Upper lobe of left lung (tissue), 6 donors: ENCODE results near the gene GATA5. TPM values are rescaled to one million over a fixed set of nuclear protein-coding genes. Genes with fewer than 3 reads are reported as not detected.

Source experiments
- ATAC-seq, 2 donors: fragments of 200-7000 bp; cut with Tn5 transposase; one replicate each; pipeline ENCODE4 v1.9.1; 2022; ENCODE audit warnings: mild to moderate bottlenecking in 2 of 2, moderate library complexity in 2 of 2; ENCODE audit not compliant: low FRiP score in 2 of 2
- DNase-seq, 2 donors: peaks; one replicate each; pipeline ENCODE4 v3.0.0-alpha.2; 2019 to 2020
- H3K27ac ChIP-seq, 4 donors: fragments of 200-600 bp; sonication (generic); one replicate each; pipeline ENCODE4 v1.5.1; 2016 to 2019
- H3K27me3 ChIP-seq, 4 donors: fragments of 200-600 bp; sonication (generic); one replicate each; pipeline ENCODE4 v1.5.1; 2017 to 2019
- H3K36me3 ChIP-seq, 4 donors: fragments of 200-600 bp; sonication (generic); one replicate each; pipeline ENCODE4 v1.5.1; 2016 to 2019
- H3K4me1 ChIP-seq, 4 donors: fragments of 200-600 bp; sonication (generic); one replicate each; pipeline ENCODE4 v1.5.1; 2018 to 2019
- H3K4me3 ChIP-seq, 4 donors: fragments of 200-600 bp; sonication (generic); one replicate each; pipeline ENCODE4 v1.5.1; 2017 to 2019; ENCODE audit warnings: mild to moderate bottlenecking in 2 of 4, moderate library complexity in 1 of 4
- H3K9me3 ChIP-seq, 4 donors: fragments of 200-600 bp; sonication (generic); one replicate each; pipeline ENCODE4 v1.5.1; 2018 to 2019
- CTCF ChIP-seq, 6 experiments: fragments of 450-650 bp in 4 of 6; fragments of 200-600 bp in 2 of 6; sonication (generic) in 2 of 6; IDR thresholded peaks; one replicate each; pipeline ENCODE4 v1.5.1; 2016 to 2019; ENCODE audit warnings: antibody characterized with exemption in 6 of 6
- EP300 ChIP-seq, 4 donors: sonication (generic); formaldehyde crosslinking; IDR thresholded peaks; one replicate each; pipeline ENCODE4 v1.5.1; 2017; ENCODE audit warnings: antibody characterized with exemption in 4 of 4, control low read depth in 2 of 4
- POLR2A ChIP-seq, 4 donors: fragments of 450-650 bp; IDR thresholded peaks; one replicate each; pipeline ENCODE4 v1.5.1; 2016 to 2017; ENCODE audit warnings: antibody characterized with exemption in 4 of 4, mild to moderate bottlenecking in 2 of 4
- POLR2AphosphoS5 ChIP-seq, 2 donors: sonication (generic); formaldehyde crosslinking; IDR thresholded peaks; one replicate each; pipeline ENCODE4 v1.5.1; 2017; ENCODE audit warnings: antibody characterized with exemption in 2 of 2
- WGBS, 2 donors: methylation state at CpG; one replicate each; pipeline ENCODE4 v1.1.5; 2017 to 2018; 5-methylcytosine and 5-hydroxymethylcytosine counted together
- total RNA-seq, 6 donors: library from RNA; depleted of rRNA in 4 of 6; stranded (reverse); fragments of >200 nt in 4 of 6; gene quantifications; one replicate each; pipeline versions ENCODE4 v1.1.0 to v1.2.1, GENCODE V29; 2016 to 2021
- donor health status: DM: no; HTN: no; CAD: no; lungs with moderate emphysema.
- donor health status: DM: no; HTN: yes; CAD: no; lungs with severe emphysema.

The GATA5 gene
- total RNA-seq, 6 donors from 2014 or later: 0.98 to 10.5 (median 2.2) TPM

- H3K36me3 ChIP-seq: no peaks in the 10 kb centered on the region
- H3K4me3 ChIP-seq: no peak overlapping the region
- H3K4me1 ChIP-seq: peaks cover 2 to 10% (median 8%) of the 10 kb centered on the region in 4 donors
- no peak overlapping the region for H3K27ac ChIP-seq
- no peak for TF ChIP-seq CTCF (IDR thresholded peaks at IDR 0.05)
- no peak for ATAC-seq
- H3K9me3 ChIP-seq: no peaks in the 10 kb centered on the region
- H3K27me3 ChIP-seq: peaks cover 0 to 6% (median 0%) of the 10 kb centered on the region in 4 donors
- WGBS, 2 donors: 76 to 100% methylated on average over 6 to 7 of the region's 8 CpGs
- DNase-seq: peak in 1 of 2 donors; percentile 53
Measured at GRCh38 chr20:62489932-62490263, 14.1 kb upstream of the GATA5 start.

- peak in 1 of 2 donors; percentile 63 for DNase-seq
- peaks cover 0 to 10% (median 0%) of the 10 kb centered on the region in 4 donors for H3K27me3 ChIP-seq
- TF ChIP-seq POLR2AphosphoS5 (IDR thresholded peaks at IDR 0.05) (no peak), POLR2A (IDR thresholded peaks at IDR 0.05) (no peak), EP300 (IDR thresholded peaks at IDR 0.05) (no peak), CTCF (IDR thresholded peaks at IDR 0.05) (no peak)
Measured at GRCh38 chr20:62489186-62489931, 13.6 kb upstream of the GATA5 start.

GRCh38 chr20:62488470-62488869 is 12.7 kb upstream of the GATA5 start:
- no peak for TF ChIP-seq EP300 (IDR thresholded peaks at IDR 0.05)
- no peak for TF ChIP-seq POLR2A (IDR thresholded peaks at IDR 0.05)
- TF ChIP-seq CTCF (IDR thresholded peaks at IDR 0.05): no peak
- TF ChIP-seq POLR2AphosphoS5 (IDR thresholded peaks at IDR 0.05): no peak
- Histone ChIP-seq H3K27ac (no peak overlapping the region), H3K36me3 (no peaks in the 10 kb centered on the region), H3K4me3 (no peak overlapping the region), H3K27me3 (peaks cover 0 to 19% (median 3%) of the 10 kb centered on the region in 4 donors), H3K9me3 (no peaks in the 10 kb centered on the region), H3K4me1 (peaks cover 2 to 13% (median 8%) of the 10 kb centered on the region in 4 donors)
- no peak for ATAC-seq
- WGBS, 2 donors: 72 to 85% methylated on average over 3 of the region's 3 CpGs
- no peak for DNase-seq

More at GRCh38 chr20:62489186-62489931, 13.6 kb upstream of the GATA5 start:
- no peak overlapping the region for H3K27ac ChIP-seq
- no peak overlapping the region for H3K4me3 ChIP-seq
- peaks cover 2 to 13% (median 8%) of the 10 kb centered on the region in 4 donors for H3K4me1 ChIP-seq
- ATAC-seq: no peak
- H3K36me3 ChIP-seq: no peaks in the 10 kb centered on the region
- no peaks in the 10 kb centered on the region for H3K9me3 ChIP-seq
- 69% methylated on average over 6 to 17 of the region's 18 CpGs for WGBS, 2 donors

- no peak for ATAC-seq
- no peak overlapping the region for H3K27ac ChIP-seq
- H3K9me3 ChIP-seq: no peaks in the 10 kb centered on the region
- H3K27me3 ChIP-seq: peaks cover 0 to 22% (median 6%) of the 10 kb centered on the region in 4 donors
- H3K4me1 ChIP-seq: peaks cover 2 to 18% (median 10%) of the 10 kb centered on the region in 4 donors
- no peak for TF ChIP-seq POLR2AphosphoS5 (IDR thresholded peaks at IDR 0.05)
- no peak for TF ChIP-seq CTCF (IDR thresholded peaks at IDR 0.05)
- no peak for TF ChIP-seq EP300 (IDR thresholded peaks at IDR 0.05)
- no peak for TF ChIP-seq POLR2A (IDR thresholded peaks at IDR 0.05)
- 25 to 35% methylated on average over 12 to 14 of the region's 14 CpGs for WGBS, 2 donors
- no peak overlapping the region for H3K4me3 ChIP-seq
- H3K36me3 ChIP-seq: no peaks in the 10 kb centered on the region
- peak in 1 of 2 donors; percentile 34 for DNase-seq
Measured at GRCh38 chr20:62487561-62488354, 12.0 kb upstream of the GATA5 start.
